GM19238 (cell line): ENCODE results near the gene RNF144A.

ENCODE experiments used
- DNase-seq: peaks from one replicate; pipeline ENCODE4 v3.0.0; 2011; ENCODE audit warnings: low spot score; ENCODE audit not compliant: insufficient read length

RNF144A gene

DNA sequence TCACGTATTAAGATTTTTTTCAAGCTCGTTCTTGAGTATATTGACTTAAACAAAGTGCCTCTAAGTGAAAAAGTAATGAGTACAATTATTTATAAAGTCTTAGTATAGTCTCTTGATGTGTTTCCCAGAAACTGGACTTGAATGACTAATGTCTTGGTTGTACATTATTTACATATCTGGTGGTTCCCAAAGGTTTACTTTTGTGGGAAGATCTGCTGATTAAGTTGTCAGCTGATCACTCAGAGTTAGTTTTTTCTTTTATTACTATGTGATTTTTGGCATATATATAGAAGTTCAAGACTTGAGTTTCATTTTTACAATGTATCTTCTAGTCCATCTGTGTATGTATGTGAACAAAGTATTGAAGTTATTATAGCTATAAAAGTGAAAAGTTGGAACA, 29.5 kb downstream of the RNF144A start:
- DNase-seq, result no peak

DNA sequence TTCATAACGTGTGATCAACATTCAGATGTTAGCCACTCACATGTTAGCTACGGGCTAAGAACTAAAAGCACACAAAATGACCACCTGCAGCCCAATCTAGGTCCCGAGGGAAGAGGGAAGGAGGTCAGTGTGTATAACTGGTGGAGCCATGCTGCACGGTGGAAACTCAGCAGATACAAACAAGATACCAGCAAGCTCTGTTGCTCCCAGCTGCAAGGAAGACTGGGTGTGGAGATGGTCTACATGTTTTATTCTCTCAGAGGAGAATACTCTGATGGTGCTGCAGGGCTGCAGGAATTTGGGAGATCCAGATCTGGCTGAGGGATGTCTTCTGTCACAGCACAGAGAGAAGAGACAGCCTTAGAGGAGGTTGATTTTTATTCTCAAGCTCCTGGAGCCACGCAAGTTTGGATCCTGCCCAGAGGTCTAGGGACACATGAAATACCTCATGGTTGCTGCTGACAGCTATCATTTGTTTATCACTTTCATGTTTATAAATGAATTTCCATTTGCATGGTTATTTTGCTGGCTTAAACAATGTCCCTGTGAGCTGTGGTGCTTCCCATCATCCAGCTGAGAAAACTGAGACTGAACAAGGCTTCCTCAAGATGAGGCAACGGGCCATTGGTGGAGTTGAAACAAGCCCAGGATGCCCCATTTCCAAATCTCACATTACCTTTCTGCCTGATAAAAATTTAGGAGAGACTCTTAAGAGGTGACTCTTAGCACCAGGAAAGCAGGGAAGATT, 30.9 kb downstream of the RNF144A start:
- no peak for DNase-seq

DNA sequence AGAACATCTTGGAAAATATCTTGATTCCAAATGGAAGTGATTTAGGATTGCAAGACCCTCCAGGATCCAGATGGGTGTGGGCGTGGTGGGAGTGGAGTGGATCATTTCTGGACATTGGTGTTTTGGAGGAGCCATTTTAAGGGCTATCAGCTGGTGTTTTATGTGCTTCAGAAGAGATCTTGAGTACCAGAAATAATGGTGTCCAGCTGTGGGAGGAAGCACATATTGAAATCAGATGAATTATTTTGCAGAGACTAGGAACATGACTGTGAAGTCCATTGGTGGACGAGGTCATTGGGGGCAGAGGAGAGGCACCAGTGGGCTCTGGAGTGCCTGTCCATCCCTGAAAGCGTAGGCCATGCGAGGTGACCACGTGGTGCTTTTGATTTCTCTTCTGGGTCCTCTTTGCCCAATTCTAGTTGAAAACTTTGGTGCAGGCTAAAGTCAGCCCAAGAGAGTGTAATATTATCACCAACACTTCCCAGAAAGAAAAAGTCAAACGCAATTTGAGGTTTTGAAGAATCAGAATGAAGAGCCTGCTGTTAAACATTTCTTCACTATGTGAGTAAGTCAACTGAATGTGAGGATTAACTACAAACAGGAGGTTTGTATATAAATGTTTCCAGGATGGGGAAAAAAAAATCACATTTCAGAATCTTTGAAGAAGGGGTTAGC, 31.6 kb downstream of the RNF144A start:
- no peak for DNase-seq

DNA sequence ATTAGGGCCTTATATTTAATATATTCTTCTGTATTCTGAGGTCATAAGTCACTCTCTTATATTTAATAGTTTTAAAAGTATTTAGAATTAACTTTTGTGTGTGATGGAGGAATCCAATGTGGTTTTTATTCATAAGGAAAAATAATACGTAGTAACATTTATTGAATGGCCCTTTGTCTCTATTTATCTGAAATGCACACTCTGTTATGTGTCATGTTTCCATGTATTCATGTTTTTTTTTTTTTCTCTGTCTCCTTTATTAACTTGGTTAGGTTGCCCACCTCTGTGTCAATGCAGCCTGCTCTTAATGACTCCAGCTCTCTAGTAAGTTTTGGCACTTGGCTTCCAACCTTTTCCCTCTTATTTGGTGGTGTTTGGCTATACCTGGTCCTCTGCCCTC, 33.8 kb downstream of the RNF144A start:
- DNase-seq, result no peak

DNA sequence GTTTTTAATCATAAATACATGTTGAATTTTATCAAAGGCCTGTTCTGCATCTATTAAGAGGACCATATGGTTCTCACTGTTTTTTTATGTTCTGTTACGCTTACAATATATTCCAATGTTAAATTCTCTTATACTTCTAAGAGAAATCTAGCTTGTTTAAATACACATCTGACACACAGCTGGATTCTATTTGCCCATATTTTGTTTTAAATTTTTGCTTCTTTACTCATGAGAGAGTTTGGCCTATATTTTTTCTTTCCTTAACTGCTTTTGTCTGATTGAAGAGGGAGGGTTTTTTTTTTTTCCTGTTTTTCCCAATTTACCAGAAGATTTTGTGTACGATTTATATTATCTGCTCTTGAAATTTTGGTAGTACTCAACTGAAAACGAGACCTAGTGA, 34.9 kb downstream of the RNF144A start:
- no peak for DNase-seq

DNA sequence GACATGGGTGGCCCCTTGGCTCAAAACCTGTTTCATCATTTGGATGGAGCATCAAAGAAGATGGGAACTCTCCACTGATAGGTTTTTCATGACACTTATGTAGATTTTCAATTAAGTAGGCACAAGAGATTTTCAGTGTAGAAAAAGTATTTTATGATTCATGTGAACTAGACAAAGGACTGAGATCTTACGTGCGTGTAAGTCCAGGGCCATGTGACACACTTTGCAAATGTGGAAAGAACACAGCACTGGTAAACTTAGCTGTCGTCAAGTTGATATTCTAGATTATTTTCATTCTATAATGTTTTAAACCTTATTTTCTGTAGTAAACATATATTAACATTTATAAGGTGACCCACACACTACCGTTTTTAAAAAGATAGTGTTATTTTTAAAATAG, 37.4 kb downstream of the RNF144A start:
- DNase-seq, result no peak

DNA sequence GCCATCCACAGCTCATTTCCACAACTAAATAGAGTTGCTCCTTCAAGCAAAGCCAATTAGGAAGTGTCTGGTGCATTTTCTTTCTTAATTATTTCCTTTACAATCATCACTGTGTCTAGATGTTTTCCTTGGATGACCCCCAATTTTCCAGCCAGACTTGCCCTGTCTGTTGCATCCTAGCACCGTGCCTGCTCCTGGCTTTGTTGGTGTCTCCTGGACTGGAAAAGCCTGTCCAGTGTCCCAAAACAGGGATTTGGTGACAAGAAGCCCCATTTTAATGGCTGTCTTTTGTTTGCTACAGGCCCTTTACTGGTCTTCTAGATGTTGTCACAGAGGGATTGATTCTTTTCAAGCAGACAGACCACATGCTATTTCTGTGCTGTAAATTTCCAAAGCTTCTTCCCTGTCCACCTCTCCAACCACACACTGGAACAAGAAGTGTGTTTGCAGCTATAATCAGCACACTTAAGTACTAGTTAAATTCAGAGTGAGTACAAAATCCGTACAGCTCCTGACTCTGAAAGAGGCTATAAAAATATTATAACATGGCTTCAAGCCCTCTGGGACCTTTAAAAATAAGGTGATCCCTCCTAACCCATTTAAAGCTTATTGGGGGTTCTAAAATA, 38.4 kb downstream of the RNF144A start:
- DNase-seq, result no peak

DNA sequence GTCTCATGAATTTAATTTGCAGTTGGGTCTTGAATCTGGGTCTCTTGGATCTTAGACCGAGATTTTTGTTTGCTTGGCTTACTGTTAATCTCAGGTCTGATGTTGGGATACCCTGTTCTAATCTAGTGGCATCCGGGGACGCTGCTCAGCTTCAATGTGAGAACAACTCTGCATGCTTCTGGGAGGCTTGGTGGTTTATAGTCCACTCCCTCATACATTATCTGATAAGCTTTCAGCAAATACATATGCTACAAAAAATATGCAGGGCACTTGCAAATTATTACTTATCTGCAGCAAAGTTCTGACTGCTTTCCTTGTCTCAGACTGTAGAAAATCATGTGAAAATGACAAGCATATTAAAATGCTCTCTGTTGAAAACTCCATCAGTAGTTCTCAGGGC, 39.4 kb downstream of the RNF144A start:
- DNase-seq, result no peak

DNA sequence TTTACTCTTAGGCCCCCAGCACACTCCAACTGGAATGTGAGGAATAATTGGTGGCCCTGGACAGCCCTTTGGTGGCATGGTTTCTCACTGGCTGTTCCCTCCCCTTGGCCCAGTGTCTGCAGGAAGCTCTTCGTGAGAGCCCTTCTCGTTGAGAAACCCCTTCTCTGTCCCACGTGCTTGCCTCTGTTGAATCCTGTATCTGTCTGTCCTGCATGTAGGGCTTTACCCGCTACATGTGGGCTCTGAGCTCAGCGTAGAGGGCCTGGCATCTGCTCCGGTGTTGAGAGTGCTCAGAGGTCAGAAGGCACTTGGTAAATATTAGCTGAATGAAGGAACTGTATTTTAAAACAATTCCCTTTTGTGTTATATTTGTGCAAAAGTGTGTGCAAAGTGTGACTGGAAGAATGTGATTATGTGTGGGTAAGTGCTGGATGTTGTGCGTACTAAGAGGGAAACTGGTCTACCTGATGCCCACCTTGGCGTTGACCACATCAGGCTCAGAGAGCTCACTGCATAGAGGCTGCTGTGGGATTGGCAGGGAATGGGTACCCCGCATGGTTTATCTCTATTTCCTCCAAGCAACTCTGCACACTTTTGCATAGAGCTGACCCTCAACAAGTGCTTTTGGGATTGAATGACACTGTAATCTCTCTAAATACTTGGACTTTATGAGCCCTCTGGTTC, 40.0 kb downstream of the RNF144A start:
- no peak for DNase-seq

DNA sequence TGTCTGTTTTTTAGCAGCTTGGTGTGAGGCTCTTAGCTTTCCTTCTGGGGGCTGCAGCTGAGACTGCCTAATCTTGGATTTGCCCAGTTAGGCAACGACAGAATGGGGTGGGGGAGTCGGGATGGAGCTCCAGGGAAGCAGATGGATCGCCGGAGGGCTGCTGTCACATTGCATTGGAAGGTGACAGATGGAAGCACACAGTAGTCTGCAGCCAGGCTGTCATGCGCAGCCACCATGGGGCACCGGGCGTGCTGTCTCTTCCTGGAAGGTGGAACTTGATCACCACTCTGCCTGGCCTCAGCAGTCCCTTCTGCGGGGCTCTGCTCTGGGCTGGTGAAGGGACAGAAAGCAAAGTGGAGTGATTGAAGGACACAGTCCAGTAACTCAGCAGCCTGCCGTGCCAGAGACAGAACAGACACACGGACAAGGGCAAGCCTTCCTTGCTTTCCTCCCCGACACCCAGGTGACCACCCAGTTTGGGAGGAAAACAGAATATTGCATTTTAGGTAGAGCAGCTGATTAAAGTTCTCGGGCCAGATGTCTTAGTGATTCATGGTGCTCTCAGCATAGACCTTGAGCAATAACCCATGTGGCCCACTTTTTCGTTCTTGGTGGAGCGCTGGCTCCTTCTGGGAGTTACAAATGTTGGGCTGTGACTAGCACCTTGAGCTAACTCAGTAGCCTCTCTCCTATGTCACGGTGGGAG, 40.9 kb downstream of the RNF144A start:
- no peak for DNase-seq

DNA sequence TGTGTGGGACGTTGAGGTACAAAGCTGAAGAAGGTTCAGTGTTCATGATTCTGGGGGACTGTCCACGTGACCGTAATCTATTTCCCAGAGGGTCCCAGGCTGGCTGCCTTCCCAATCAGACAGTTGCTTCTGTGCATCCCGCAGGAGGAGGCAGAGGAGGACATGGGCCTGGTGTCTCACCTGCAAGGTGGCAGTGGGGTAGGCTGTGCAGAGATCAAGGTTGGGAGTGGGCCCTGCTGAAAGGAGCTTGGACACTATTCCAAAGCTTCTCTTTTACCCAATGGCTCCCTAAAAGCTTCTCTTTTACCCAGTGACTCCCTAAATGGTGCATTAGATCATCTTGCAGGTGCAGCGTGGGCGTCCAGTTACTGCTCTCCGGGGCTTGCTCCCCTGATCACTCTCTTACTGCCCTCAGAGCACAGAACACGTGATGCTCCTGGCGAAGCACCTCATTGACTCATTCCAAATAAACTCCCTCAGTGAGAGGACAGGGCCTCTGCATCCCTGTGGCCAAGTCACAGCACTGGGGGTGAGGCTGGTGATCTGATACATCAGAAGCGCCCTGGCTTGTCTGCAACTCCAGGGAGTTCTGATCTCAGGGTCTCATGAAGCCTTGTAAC, 41.5 kb downstream of the RNF144A start:
- DNase-seq, result no peak

DNA sequence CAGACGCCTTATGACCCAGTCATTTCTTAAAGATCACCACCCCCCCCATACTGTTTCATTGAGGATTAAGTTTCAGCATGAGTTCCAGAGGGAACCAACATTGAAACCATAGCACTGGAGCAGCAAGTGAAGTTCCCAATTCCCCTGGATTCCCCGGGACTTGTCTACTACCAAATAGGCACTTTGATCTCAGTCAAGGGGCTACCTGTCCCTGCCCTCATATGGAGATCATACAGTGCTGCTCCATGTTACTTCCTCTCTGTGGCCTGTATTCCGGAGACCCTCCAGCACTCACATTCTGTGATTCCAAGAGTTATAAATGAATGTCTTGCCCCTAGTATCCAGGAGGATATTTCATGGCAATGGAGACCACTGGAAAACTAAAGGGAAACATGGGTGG, 42.5 kb downstream of the RNF144A start:
- no peak for DNase-seq

DNA sequence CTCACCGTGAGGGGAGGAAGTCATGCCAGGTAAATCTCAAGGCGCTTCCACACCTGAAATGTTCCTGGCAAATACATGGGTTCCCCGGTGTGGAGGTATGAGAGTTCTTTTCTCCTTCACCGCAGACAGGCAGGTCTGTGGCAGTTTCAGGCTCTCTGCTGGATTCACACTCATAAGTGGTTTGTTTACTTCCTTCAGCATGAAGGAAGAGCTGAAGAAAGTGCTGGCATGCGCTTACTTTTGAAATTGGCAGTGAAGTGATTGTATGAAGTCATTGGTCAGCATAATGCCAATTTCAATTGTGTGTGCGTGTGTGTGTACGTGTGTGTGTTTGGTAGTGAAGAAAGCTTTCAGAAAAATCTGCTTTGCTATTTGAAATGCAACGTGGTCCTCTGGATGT, 43.4 kb downstream of the RNF144A start:
- no peak for DNase-seq

DNA sequence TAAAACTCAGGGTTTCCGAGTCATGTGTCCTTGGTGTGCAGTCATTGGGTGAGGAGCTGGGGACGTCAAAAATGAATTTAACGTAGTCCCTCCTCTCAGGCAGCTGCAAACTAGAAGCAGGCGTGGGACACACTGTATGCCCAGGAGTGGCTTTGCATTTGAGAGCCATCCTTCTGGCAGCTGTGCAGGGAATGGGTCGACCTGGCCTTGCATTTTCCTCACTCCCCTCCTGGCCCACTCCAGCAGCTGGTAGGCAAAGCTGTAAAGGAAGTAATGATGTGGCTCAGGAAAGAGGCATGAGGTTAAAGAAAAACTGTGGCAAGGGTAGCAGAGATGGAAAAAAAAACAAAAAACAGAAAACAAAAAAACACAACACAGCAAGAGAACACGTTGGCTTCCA, 46.5 kb downstream of the RNF144A start:
- DNase-seq, result no peak

DNA sequence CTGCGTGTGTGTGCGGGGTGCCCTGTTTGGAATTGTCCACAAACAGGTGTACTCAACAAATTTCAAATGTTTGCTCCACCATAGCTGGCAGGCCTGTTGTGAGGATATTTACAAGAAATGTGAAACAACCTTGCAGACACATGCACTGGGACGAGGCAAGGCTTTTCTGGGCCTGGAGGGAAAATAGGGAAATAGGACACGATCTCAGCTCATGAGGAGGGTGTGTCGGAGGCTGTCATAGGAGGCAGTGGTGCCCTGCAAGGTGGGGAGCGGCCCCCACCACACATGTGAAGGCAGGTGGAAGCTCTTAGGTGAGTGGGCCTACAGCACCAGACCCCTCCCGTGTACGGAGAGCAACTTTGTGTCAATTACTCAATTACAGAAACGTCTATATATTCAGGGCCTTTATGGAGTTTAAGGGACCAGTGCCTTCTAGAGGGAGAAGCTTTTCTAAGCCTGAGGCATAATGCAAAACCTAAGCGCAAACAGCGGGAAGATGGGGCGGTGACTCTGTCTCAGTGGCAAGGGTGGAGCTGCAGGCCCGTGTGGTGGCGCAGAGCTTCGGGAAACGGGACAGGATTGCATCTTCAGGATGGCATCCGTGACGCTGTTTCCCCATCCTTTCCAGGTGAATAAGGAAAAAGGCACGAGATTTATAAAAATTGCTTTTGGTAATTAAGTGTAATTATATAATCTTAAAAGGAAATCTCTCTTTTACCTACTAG, 48.0 kb downstream of the RNF144A start:
- no peak for DNase-seq

DNA sequence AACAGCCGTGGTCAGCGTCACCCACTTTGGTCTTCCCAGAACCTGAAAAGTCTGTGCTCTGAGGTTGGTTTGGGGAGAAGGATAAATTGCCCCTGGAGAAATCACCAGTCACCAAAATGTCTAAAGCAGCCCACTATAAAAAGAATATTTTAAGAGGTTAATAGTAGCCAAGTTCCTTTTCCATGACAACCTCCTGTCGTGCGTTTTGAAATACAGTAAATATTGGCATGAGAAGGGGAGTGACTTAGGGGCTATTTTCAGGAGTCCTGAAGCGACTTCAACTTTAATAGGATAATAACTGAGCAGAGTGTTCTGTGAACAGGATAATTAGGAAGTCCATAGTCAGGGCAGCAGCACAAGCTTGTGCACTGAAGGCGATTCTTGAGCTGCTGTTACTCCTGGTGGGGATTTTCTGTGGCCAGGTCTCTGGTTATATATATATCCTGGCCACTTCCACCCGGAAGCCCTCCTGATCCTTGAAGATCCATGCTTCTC, 49.3 kb downstream of the RNF144A start:
- DNase-seq, result no peak

DNA sequence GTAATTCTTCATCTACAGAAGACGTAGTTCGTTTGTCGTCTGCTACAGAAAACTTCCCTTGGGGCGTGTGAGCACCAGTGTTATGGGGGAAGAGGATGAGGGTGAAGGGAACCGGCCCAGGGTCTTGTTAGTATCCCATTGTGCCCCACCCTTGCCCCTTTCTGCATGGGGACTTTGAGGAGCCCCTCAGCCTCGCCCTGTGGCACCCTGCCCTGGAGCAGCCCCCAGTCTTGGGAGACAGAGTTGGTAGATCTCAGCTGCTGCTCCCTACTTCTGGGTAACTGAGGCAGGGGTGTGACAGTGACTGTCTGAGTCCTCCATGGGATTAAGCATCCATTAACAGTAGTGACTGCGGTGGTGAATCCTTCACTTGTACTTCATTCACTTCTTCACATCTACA, 50.1 kb downstream of the RNF144A start:
- DNase-seq, result no peak

DNA sequence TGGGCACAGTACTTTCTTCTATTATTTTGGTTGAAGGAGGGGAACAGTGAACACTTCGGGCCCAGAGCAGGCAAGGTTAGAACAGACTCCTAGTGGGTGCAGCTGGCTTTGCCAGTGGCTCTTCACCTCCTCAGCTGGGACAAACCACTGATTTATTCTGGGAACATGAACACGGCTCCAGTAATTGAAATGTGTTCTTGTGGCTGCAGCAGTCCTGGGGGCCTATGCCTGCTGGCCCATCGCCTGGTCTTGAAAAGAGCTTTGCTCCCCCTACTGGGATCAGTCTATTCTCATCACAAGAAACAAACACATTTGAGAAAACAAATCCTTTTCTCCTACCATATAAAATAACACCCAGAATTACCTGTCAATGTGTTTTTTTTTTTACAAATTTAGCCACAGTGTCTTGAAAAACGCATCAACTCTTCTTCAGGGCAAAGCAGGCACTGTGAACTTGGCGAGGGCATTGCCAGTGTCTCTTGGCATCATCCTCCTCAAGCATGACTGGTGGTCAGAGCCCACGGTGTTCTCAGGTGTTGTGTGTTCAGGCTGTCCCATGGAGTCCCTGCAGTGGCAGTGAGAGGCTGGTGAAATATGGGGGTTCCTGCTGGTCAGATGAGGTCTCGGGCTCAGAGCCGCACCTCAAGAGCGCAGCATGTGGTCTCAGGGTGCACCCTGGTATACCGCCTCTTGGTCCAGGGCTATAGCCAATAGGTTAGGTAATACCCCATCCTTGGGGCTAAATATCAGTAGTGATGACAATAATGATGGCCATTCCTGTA, 51.3 kb downstream of the RNF144A start:
- no peak for DNase-seq

DNA sequence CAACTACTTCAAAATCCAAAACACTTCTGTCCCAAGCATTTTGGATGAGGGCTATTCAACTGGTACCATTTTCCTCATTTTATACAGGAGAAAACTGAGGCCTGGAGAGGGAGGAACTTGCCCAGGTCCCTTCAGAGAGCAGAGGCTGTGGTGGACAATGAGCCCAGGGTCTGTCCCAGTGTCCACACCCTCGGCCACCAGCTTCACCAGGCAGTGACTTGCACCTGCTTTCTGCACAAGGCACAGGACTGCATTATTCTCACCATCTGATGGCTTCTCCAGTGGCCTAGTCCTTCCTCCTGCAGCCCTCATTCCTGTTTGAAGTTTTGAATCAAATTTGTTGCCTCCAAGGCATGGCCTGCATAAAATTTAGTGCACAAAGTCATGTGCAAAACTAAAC, 53.3 kb downstream of the RNF144A start:
- no peak for DNase-seq
